A549 treated with DMSO at 1 μM for 4 hours (cell line): Measurements from ENCODE around the gene TET3. TPM values are rescaled to one million over a fixed set of nuclear protein-coding genes. Genes with fewer than 3 reads are reported as not detected.

Experiments used
- total RNA-seq: library from RNA; stranded (reverse); fragments of 200-300 nt; extraction: Qiagen RNA extraction; gene quantifications from 5 replicates; pipeline ENCODE4 v1.2.3, GENCODE V29; 2022; ENCODE audit warnings: low read depth

Gene TET3
- total RNA-seq: 7.1 to 8.4 TPM (median 7.7 TPM) in 5 replicates

GRCh38 chr2:73984203-73984921 lies at the start of gene TET3:
TET3 (plus strand) TSS chr2:73984910; CDS start chr2:73986404, 1,494 bp downstream.

Other genes starting within 250 kb of the TET3 start
- gene TPRKB, start 247.6 kb upstream of the TET3 start, total RNA-seq: 74.2 to 83.9 TPM (median 81.9 TPM) in 5 replicates
- gene DUSP11, start 204.8 kb upstream of the TET3 start, total RNA-seq: 38.1 to 47.2 TPM (median 44.0 TPM) in 5 replicates
- gene C2orf78, start 200.7 kb upstream of the TET3 start, total RNA-seq: not detected in 5 replicates
- gene STAMBP, start 155.9 kb upstream of the TET3 start, total RNA-seq: 45.1 to 57.3 TPM (median 50.2 TPM) in 5 replicates
- gene ACTG2, start 91.9 kb upstream of the TET3 start, total RNA-seq: 0.10 to 0.38 TPM (median 0.17 TPM) in 5 replicates
- 140 to 153 TPM (median 149 TPM) in 5 replicates for gene DGUOK, start 58.0 kb upstream of the TET3 start, total RNA-seq
- gene BOLA3, start 163.0 kb downstream of the TET3 start, total RNA-seq: 121 to 158 TPM (median 132 TPM) in 5 replicates
- gene MOB1A, start 194.0 kb downstream of the TET3 start, total RNA-seq: 71.1 to 103 TPM (median 89.9 TPM) in 5 replicates
- gene MTHFD2, start 213.7 kb downstream of the TET3 start, total RNA-seq: 157 to 182 TPM (median 167 TPM) in 5 replicates